GM23248 (cell line): ENCODE results near the gene ACTR10.

Experiments used
- EZH2 ChIP-seq: fragments of 200-600 bp; sonication (generic); IDR thresholded peaks from 2 replicates; pipeline ENCODE4 v1.6.1; 2018; ENCODE audit warnings: antibody characterized with exemption, mild to moderate bottlenecking; ENCODE audit not compliant: insufficient read depth, poor library complexity, severe bottlenecking
- EZH2phosphoT487 ChIP-seq: fragments of 200-600 bp; sonication (generic); IDR thresholded peaks from 2 replicates; pipeline ENCODE4 v1.6.1; 2018; ENCODE audit warnings: antibody characterized with exemption, moderate library complexity, mild to moderate bottlenecking, low read depth; ENCODE audit not compliant: insufficient read depth

- no peak for TF ChIP-seq EZH2phosphoT487
- no peak for TF ChIP-seq EZH2
These were observed at the start of gene ACTR10 for GRCh38 chr14:58199726-58200479.
